GM10266 (cell line): ENCODE measurements around the gene METTL15.

Experiments
- DNase-seq: peaks from one replicate; pipeline ENCODE4 v3.0.0; 2012; ENCODE audit errors: extremely low spot score
- TF ChIP-seq, protein P1 (sequence below): IDR thresholded peaks from 2 replicates; pipeline ENCODE4 v1.5.1; 2012; ENCODE audit warnings: mild to moderate bottlenecking, low read depth; ENCODE audit not compliant: control insufficient read depth, insufficient read depth; ENCODE audit errors: missing control alignments

METTL15 gene

DNA sequence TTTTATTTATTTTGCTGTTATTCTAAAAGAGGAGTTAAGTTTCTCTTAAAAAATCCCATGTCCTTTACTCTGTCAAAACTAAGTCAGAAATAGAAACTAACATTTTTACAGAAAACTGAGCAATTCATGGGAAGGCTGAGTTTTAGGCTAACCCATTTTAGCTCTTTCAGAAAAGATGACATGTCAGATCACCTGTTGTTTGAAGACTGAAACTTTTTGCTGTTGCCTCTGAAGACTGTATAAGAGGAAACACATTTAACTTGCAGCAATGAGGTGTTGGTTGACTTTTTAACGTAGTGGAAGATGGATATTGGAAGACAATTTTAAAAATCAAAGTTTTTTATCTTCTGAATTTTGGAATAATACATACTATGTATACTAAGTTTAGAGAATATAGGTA lies 115.4 kb downstream of the METTL15 start:
- DNase-seq = peak; percentile 15

DNA sequence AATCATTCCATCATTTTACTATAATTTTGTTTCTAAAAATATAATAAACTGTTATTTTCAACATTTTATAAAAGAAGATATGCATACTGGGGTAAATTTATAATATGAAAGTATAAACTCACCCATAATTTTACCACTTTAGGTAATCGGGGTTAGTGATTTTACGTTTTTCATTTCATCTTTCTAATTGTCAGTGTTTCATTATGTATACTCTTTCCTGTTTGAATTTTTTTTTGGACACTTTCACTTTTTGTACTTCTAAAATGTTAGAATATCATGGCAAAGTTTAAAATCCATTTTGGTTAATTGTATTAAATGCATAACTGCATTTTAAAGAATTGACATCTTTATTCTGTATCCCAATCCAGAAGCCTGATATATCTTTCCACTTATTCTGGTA lies 115.8 kb downstream of the METTL15 start:
- no peak for DNase-seq
- TF ChIP-seq, protein P1, sequence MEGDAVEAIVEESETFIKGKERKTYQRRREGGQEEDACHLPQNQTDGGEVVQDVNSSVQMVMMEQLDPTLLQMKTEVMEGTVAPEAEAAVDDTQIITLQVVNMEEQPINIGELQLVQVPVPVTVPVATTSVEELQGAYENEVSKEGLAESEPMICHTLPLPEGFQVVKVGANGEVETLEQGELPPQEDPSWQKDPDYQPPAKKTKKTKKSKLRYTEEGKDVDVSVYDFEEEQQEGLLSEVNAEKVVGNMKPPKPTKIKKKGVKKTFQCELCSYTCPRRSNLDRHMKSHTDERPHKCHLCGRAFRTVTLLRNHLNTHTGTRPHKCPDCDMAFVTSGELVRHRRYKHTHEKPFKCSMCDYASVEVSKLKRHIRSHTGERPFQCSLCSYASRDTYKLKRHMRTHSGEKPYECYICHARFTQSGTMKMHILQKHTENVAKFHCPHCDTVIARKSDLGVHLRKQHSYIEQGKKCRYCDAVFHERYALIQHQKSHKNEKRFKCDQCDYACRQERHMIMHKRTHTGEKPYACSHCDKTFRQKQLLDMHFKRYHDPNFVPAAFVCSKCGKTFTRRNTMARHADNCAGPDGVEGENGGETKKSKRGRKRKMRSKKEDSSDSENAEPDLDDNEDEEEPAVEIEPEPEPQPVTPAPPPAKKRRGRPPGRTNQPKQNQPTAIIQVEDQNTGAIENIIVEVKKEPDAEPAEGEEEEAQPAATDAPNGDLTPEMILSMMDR = no peak

More for the DNA sequence above, 115.4 kb downstream of the METTL15 start:
- TF ChIP-seq, protein P1 = no peak

DNA sequence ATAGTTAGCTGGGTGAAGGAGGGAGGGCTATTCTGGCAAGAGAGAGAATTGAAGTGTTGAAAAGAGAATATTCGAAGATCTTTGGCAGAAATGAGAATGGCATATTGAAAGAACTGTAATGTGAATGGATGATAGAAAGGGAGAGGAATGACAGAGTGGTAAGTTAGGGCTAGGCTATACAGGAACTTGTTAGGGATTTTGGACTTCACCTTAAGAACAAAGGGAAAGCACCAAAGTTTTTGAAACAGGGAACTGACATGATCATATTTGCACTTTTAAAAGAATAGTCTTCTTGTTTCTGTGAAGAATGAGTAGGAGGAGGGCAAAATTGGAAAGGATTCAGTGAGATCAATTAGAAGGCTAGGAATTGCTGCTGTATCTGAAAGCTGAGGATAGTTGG lies 119.3 kb downstream of the METTL15 start:
- TF ChIP-seq, protein P1 = no peak
- DNase-seq = no peak

DNA sequence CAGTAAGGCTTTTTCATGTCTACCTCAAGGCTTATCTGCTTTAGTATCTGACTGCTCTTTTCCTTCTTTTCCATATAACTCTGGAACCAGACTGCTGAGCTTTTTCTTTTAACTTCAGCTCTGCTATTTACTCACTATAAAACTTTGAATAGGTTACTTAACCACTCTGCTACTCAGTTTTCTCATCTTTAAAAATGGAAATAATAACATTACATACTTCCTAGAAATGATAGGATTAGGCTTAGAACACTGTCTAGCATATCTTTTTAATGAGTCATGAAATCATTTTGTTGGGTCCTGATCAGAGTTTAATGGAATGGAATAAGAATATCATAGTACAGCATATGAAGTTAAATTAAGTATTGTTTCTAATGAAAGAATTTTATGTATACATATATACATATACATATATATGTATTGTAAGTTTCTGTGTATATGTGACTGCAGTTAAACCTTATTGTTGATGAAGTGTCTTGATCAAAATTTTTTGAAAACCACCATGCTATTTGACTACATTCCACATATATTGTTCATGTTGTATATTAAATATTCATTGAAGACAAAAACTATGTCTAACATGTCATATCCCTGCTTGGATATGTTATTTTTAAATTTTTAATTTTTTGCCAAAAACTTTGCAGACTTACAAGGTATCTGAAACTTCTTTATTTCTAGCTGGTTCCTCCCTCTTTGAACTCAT lies 120.2 kb downstream of the METTL15 start:
- DNase-seq = no peak
- TF ChIP-seq, protein P1 = no peak

DNA sequence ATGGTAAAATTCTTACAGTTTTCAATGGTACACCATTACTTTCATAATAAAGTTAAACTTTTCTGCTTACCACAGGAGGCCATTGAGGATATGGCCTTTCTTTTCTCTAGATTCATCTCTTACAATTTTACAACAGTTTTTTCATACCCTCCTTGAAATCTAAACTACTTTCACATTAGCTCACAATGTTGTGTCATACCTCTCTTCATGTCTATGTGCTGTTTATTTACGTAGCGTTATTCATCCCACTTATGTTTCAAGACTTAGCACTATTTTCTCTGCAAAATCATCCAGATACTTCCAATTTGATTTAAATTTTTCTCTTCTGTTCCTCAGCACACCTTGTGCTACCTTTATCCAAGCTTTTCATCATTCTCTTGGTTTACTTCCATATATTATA lies 123.3 kb downstream of the METTL15 start:
- TF ChIP-seq, protein P1 = no peak
- DNase-seq = no peak

- TF ChIP-seq, protein P1 = no peak
- DNase-seq = no peak
Measured at GRCh38 chr11:28232649-28233048, 124.5 kb downstream of the METTL15 start.

DNA sequence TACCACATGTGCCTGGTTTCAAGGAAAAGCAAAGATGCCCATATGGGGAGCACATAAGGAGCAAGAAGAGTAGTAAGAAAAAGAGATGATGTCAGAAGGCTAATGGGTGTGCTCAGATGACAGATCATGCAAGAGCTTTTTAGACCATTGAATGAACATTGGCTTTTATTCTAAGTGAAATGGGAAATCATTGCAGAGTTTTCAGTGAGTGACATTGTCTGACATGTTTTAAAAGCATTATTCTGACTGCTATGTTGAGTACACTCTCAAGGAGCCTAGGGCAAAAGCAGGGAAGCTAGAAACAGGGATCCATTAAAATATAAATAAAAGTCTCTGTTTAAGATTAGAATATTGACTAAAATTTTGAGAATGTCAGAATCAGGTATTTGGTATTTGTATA lies 133.6 kb downstream of the METTL15 start:
- TF ChIP-seq, protein P1 = no peak
- no peak for DNase-seq
